ENCODE measurements around the gene SLC4A8.

Gene SLC4A8

DNA sequence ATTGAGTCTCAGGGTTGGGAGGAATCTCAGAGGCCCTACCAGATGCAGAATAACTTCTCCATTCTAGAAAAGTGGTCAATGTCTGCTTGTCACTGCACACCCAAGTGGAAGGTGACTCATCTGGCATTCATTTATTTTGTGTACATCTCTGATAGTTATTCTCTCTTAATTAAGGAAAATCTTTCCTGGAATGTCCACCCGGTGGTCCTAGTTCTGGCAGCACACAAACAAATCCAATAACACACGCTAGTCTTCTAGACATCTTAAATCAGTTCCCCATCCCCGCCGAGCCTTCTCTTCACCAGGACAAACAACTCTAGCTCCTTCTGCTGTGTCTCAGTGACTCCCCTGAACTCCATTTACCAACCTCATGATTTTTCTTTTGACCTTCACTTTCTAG, 116.4 kb downstream of the SLC4A8 start:
- TF ChIP-seq, protein P1, sequence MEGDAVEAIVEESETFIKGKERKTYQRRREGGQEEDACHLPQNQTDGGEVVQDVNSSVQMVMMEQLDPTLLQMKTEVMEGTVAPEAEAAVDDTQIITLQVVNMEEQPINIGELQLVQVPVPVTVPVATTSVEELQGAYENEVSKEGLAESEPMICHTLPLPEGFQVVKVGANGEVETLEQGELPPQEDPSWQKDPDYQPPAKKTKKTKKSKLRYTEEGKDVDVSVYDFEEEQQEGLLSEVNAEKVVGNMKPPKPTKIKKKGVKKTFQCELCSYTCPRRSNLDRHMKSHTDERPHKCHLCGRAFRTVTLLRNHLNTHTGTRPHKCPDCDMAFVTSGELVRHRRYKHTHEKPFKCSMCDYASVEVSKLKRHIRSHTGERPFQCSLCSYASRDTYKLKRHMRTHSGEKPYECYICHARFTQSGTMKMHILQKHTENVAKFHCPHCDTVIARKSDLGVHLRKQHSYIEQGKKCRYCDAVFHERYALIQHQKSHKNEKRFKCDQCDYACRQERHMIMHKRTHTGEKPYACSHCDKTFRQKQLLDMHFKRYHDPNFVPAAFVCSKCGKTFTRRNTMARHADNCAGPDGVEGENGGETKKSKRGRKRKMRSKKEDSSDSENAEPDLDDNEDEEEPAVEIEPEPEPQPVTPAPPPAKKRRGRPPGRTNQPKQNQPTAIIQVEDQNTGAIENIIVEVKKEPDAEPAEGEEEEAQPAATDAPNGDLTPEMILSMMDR (IDR thresholded peaks at IDR 0.05; ENCODE audit: low read depth, low read length, missing control alignments) = no peak
- DNase-seq (ENCODE audit: extremely low read depth, low read depth) = no peak
- no peak overlapping the region for H3K4me3 ChIP-seq (replicated peaks; ENCODE audit: low read depth, low read length)

DNA sequence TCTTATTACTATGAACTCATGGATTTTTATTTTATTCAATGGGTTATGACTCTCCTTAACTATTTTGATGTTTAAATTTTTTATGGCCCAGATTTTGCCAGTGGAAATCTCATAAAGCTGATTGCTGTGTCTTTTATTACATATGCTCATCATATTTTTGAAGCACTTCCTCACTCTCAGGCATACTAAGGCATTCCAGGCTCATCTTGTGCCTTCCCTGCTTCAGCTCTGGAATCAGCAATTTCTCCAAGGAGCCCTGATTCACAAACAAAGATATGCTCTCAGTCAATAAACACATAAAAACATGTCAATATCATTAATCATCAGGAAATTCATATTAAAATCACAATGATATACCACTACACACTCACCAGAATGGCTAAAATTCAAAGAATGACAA, 121.5 kb downstream of the SLC4A8 start:
- H3K4me3 ChIP-seq (replicated peaks; ENCODE audit: low read depth, low read length) = no peak overlapping the region
- no peak for DNase-seq (ENCODE audit: extremely low read depth, low read depth)
- TF ChIP-seq, protein P1 (IDR thresholded peaks at IDR 0.05; ENCODE audit: low read depth, low read length, missing control alignments) = no peak

DNA sequence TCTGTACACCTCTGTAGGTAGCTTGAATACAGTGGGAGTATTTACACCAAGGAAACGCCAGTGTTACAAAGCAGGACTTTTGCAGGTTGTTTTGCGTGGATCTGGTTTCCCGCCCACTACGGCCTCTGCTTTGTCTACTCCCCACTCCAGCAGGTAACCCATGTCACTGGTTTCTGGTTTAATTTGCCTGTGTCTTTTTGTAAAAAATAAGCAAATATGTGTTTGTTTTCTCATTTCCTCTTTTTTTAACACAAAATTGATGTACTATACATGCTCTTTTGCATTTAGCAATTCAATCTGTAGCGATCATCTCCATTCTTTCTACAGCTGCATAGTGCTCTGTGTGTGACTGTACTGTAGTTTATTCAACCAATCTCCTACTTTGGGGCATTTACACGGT, 123.0 kb downstream of the SLC4A8 start:
- TF ChIP-seq, protein P1 (IDR thresholded peaks at IDR 0.05; ENCODE audit: low read depth, low read length, missing control alignments) = no peak
- no peak for DNase-seq (ENCODE audit: extremely low read depth, low read depth)
- H3K4me3 ChIP-seq (replicated peaks; ENCODE audit: low read depth, low read length) = no peak overlapping the region

DNA sequence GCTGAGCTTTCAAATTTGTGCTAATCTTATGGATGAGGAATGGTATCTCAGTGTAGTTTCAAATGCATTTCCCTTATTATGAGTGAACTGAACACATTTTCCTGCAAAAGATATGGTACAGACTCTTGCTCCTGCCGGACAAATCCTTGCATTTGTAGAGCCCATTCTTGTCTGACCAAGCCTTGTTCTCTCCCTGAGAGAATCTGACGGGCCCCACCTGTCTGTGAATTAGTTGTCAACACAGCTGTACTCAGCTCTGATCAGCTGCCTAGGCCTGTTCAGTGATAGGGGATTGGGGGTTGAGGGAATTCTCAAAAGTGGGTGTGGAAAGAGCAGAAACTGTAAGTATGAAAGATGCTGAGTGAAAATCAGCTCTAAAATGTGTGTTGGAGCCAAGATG, 123.6 kb downstream of the SLC4A8 start:
- DNase-seq (ENCODE audit: extremely low read depth, low read depth) = no peak
- TF ChIP-seq, protein P1 (IDR thresholded peaks at IDR 0.05; ENCODE audit: low read depth, low read length, missing control alignments) = no peak

DNA sequence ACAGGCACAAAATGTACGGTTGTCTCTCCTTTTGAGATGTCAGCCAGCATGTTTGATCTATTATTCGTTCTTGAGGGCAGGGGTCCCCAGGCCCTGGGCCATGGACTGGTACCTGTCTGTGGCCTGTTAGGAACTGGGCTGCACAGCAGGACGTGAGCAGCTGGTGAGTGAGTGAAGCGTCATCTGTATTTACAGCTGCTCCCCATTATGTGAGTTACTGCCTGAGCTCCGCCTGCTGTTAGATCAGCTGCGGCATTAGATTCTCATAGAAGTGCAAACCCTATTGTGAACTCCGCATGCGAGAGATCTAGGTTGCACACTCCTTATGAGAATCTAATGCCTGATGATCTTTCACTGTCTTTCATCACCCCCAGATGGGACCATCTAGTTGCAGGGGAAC, 125.0 kb downstream of the SLC4A8 start:
- no peak for DNase-seq (ENCODE audit: extremely low read depth, low read depth)
- no peak overlapping the region for H3K4me3 ChIP-seq (replicated peaks; ENCODE audit: low read depth, low read length)
- TF ChIP-seq, protein P1 (IDR thresholded peaks at IDR 0.05; ENCODE audit: low read depth, low read length, missing control alignments) = no peak

More for the DNA sequence above, 123.6 kb downstream of the SLC4A8 start:
- H3K4me3 ChIP-seq (replicated peaks; ENCODE audit: low read depth, low read length) = no peak overlapping the region

All from HFF-Myc (cell line).